ENCODE results near the gene AMIGO3. TPM values are rescaled to one million over a fixed set of nuclear protein-coding genes. Genes with fewer than 3 reads are reported as not detected.

Gene AMIGO3
- total RNA-seq, 1 experiment from 2014 or later, result 0.32 TPM

DNA sequence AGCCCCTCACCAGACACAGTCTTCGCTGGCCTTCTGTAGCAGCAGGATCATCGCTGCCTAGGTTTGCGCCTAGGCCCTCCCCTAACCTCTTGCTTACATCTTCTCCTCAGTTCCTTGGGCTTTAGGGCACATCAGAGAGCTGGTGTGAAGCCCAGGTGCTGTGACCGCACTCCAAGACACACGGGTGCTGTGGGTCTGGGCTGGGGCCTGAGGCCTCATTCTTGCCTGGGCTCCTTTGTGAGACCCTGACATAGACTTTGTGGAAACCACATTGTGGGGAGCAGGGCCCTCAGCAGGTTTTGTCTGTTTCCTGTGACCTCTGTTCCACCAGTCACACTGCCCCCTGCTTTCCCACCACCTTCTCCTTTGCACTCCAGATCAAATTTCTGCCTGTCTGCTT, 8.0 kb downstream of the AMIGO3 start:
- no peak overlapping the region for H3K27ac ChIP-seq (ENCODE audit: low read depth, low read length)
- no peaks in the 10 kb centered on the region for H3K79me2 ChIP-seq (ENCODE audit: insufficient read depth, low read length)
- TF ChIP-seq, protein P1, sequence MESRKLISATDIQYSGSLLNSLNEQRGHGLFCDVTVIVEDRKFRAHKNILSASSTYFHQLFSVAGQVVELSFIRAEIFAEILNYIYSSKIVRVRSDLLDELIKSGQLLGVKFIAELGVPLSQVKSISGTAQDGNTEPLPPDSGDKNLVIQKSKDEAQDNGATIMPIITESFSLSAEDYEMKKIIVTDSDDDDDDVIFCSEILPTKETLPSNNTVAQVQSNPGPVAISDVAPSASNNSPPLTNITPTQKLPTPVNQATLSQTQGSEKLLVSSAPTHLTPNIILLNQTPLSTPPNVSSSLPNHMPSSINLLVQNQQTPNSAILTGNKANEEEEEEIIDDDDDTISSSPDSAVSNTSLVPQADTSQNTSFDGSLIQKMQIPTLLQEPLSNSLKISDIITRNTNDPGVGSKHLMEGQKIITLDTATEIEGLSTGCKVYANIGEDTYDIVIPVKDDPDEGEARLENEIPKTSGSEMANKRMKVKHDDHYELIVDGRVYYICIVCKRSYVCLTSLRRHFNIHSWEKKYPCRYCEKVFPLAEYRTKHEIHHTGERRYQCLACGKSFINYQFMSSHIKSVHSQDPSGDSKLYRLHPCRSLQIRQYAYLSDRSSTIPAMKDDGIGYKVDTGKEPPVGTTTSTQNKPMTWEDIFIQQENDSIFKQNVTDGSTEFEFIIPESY (IDR thresholded peaks at IDR 0.05; ENCODE audit: extremely low read depth, insufficient replicate concordance, low read length), result no peak
- TF ChIP-seq, protein P2, sequence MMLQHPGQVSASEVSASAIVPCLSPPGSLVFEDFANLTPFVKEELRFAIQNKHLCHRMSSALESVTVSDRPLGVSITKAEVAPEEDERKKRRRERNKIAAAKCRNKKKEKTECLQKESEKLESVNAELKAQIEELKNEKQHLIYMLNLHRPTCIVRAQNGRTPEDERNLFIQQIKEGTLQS (IDR thresholded peaks at IDR 0.05), result no peak
- TF ChIP-seq FOSL1 (IDR thresholded peaks at IDR 0.05; ENCODE audit: low read depth), result no peak
- no peak for TF ChIP-seq JUND (IDR thresholded peaks at IDR 0.05)
- TF ChIP-seq ZFX (IDR thresholded peaks at IDR 0.05), result no peak
- TF ChIP-seq EZH2 (IDR thresholded peaks at IDR 0.05), result no peak
- no peak for TF ChIP-seq ZNF274 (IDR thresholded peaks at IDR 0.05; ENCODE audit: low read depth, low read length)
- TF ChIP-seq, protein P3, sequence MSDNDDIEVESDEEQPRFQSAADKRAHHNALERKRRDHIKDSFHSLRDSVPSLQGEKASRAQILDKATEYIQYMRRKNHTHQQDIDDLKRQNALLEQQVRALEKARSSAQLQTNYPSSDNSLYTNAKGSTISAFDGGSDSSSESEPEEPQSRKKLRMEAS (IDR thresholded peaks at IDR 0.05), result no peak
- TF ChIP-seq ELF1 (IDR thresholded peaks at IDR 0.05; ENCODE audit: borderline replicate concordance, low read depth), result no peak
- TF ChIP-seq POLR2A (IDR thresholded peaks at IDR 0.05; ENCODE audit: borderline replicate concordance, extremely low read depth, insufficient read depth, insufficient read length), result no peak
- TF ChIP-seq YY1 (IDR thresholded peaks at IDR 0.05; ENCODE audit: extremely low read depth, insufficient replicate concordance, low read depth, low read length), result no peak
- no peak for TF ChIP-seq RAD21 (IDR thresholded peaks at IDR 0.05; ENCODE audit: low read depth)
- H3K9ac ChIP-seq (ENCODE audit: low read length), result no peak overlapping the region
- POLR2A ChIA-PET, result no interaction called here
- intact Hi-C loops (cut with micrococcal nuclease), result no loop called here
- no peaks in the 10 kb centered on the region for H4K20me1 ChIP-seq (ENCODE audit: insufficient read depth)
- DNase-seq (ENCODE audit: low read depth, low spot score), result no peak
- BruUV-seq (replicated peaks), result no TSS peak
- H3K4me3 ChIP-seq (replicated peaks in 1 of 2; ENCODE audit: low read depth in 1 of 2, low read length in 2 of 2), result no peak overlapping the region
- no peaks in the 10 kb centered on the region for H3K9me3 ChIP-seq (ENCODE audit: control insufficient read depth in 1 of 2, insufficient read depth in 1 of 2, low read depth in 1 of 2, low read length in 2 of 2)
- H3K9me2 ChIP-seq (ENCODE audit: insufficient read depth), result no peaks in the 10 kb centered on the region
- no peaks in the 10 kb centered on the region for H3K27me3 ChIP-seq (ENCODE audit: insufficient read depth, low read length)
- H3K36me3 ChIP-seq (ENCODE audit: control insufficient read depth in 1 of 2, insufficient read depth in 2 of 2, low read length in 2 of 2), result peaks cover 0 to 2% of the 10 kb centered on the region in 2 experiments; a peak in 2 of 4 replicates
- ATAC-seq, result no peak
- no peak overlapping the region for H3K4me2 ChIP-seq (ENCODE audit: low read length)
- H3K4me1 ChIP-seq (ENCODE audit: control insufficient read depth in 1 of 2, insufficient read depth in 2 of 2, low read length in 2 of 2), result no peaks in the 10 kb centered on the region
- H2AFZ ChIP-seq (ENCODE audit: low read depth, low read length, poor library complexity, severe bottlenecking), result no peak overlapping the region
- CTCF ChIA-PET, result no interaction called here
- RAD21 ChIA-PET (ENCODE audit: low non-redundant PET in 1 of 2, low total read pairs in 2 of 2, uncharacterized antibody in 2 of 2, unreplicated experiment in 2 of 2), result no interaction called here

Data from HCT116 (cell line).